Measurements from ENCODE around the gene ARNT2. TPM values are rescaled to one million over a fixed set of nuclear protein-coding genes. Genes with fewer than 3 reads are reported as not detected.

Gene ARNT2
- polyA plus RNA-seq, 1 of the 3 experiments (the other 2 are of a cell fraction) = 17.0 TPM

- peaks cover 0 to 9% of the 10 kb centered on the region in 2 experiments; a peak in 1 of 4 replicates for H3K4me1 ChIP-seq (ENCODE audit: control insufficient read depth in 1 of 2, insufficient read depth in 2 of 2, low read depth in 1 of 2, low read length in 1 of 2)
- no peak overlapping the region for H3K9ac ChIP-seq
- H3K27ac ChIP-seq (ENCODE audit: low read depth in 2 of 2, low read length in 1 of 2) = no peak overlapping the region
- H3K36me3 ChIP-seq (replicated peaks in 1 of 2; ENCODE audit: control insufficient read depth in 1 of 2, insufficient read depth in 2 of 2, low read length in 1 of 2) = peaks cover 0 to 15% of the 10 kb centered on the region in 2 experiments
- no peak overlapping the region for H2AFZ ChIP-seq (ENCODE audit: low read depth)
- no peak for DNase-seq
- WGBS (ENCODE audit: low lambda C conversion rate) = 100% methylated on average over 1 of the region's 1 CpG
- no peaks in the 10 kb centered on the region for H3K79me2 ChIP-seq (ENCODE audit: insufficient read depth)
- H4K20me1 ChIP-seq (ENCODE audit: insufficient read depth) = no peaks in the 10 kb centered on the region
- H3F3A ChIP-seq (replicated peaks; ENCODE audit: insufficient read depth) = no peaks in the 10 kb centered on the region
- CTCF ChIA-PET = interaction anchor here (1.0 to 7.5 kb wide), 4 partner anchors 109 to 404 kb away, joined by 3 to 253 read pairs (median 62); partner anchors contain the start of gene CEMIP
- no peak overlapping the region for H3K4me3 ChIP-seq (ENCODE audit: low read depth in 2 of 2, low read length in 1 of 2)
- TF ChIP-seq ZBTB33 (IDR thresholded peaks at IDR 0.05; ENCODE audit: borderline replicate concordance, low read depth) (no peak), SIN3A (IDR thresholded peaks at IDR 0.05; ENCODE audit: borderline replicate concordance, low read depth, low read length) (no peak), TAF1 (IDR thresholded peaks at IDR 0.05; ENCODE audit: borderline replicate concordance, low read depth, low read length) (no peak), MXI1 (IDR thresholded peaks at IDR 0.05; ENCODE audit: low read depth, low read length) (no peak)
- H3K27me3 ChIP-seq (ENCODE audit: insufficient read depth) = no peaks in the 10 kb centered on the region
- POLR2A ChIA-PET = interaction anchor here (0.6 kb wide), 1 partner anchor 193 kb away, joined by 5 read pairs; no protein-coding TSS in a partner anchor
- H3K4me2 ChIP-seq = no peak overlapping the region
- H3K9me3 ChIP-seq = no peaks in the 10 kb centered on the region
- no peaks in the 10 kb centered on the region for H3K9me2 ChIP-seq
Observed at GRCh38 chr15:80565398-80565797, 161.2 kb downstream of the ARNT2 start.

GRCh38 chr15:80565988-80566387 is 161.8 kb downstream of the ARNT2 start:
- DNase-seq = no peak
- Histone ChIP-seq H3K27ac (ENCODE audit: low read depth in 2 of 2, low read length in 1 of 2) (no peak overlapping the region), H3K9ac (no peak overlapping the region), H3K79me2 (ENCODE audit: insufficient read depth) (no peaks in the 10 kb centered on the region), H3K36me3 (replicated peaks in 1 of 2; ENCODE audit: control insufficient read depth in 1 of 2, insufficient read depth in 2 of 2, low read length in 1 of 2) (peaks cover 0 to 14% of the 10 kb centered on the region in 2 experiments), H3K4me2 (no peak overlapping the region), H3K4me3 (ENCODE audit: low read depth in 2 of 2, low read length in 1 of 2) (no peak overlapping the region), H3F3A (replicated peaks; ENCODE audit: insufficient read depth) (no peaks in the 10 kb centered on the region), H3K9me3 (no peaks in the 10 kb centered on the region), H2AFZ (ENCODE audit: low read depth) (no peak overlapping the region), H3K27me3 (ENCODE audit: insufficient read depth) (no peaks in the 10 kb centered on the region), H3K4me1 (ENCODE audit: control insufficient read depth in 1 of 2, insufficient read depth in 2 of 2, low read depth in 1 of 2, low read length in 1 of 2) (peaks cover 0 to 4% of the 10 kb centered on the region in 2 experiments; a peak in 1 of 4 replicates), H4K20me1 (ENCODE audit: insufficient read depth) (no peaks in the 10 kb centered on the region), H3K9me2 (no peaks in the 10 kb centered on the region)
- ChIA-PET POLR2A (interaction anchor here (0.6 kb wide), 1 partner anchor 192 kb away, joined by 5 read pairs; no protein-coding TSS in a partner anchor), CTCF (interaction anchor here (0.7 to 7.5 kb wide), 9 partner anchors 7 to 403 kb away, joined by 3 to 253 read pairs (median 17); partner anchors contain the start of genes ABHD17C and CEMIP)
- 96% methylated on average over 4 of the region's 4 CpGs for WGBS (ENCODE audit: low lambda C conversion rate)
- no peak for TF ChIP-seq JUND (IDR thresholded peaks at IDR 0.05)
- TF ChIP-seq TAF1 (IDR thresholded peaks at IDR 0.05; ENCODE audit: borderline replicate concordance, low read depth, low read length) = no peak
- TF ChIP-seq CHD2 (IDR thresholded peaks at IDR 0.05; ENCODE audit: low read length, partially characterized antibody) = no peak
- TF ChIP-seq PBX3 (IDR thresholded peaks at IDR 0.05) = no peak
- TF ChIP-seq SIN3A (IDR thresholded peaks at IDR 0.05; ENCODE audit: borderline replicate concordance, low read depth, low read length) = no peak
- TF ChIP-seq RCOR1 (IDR thresholded peaks at IDR 0.05; ENCODE audit: low read length) = no peak
- no peak for TF ChIP-seq REST (IDR thresholded peaks at IDR 0.05; ENCODE audit: low read depth, low read length)
- TF ChIP-seq EP300 (IDR thresholded peaks at IDR 0.05; ENCODE audit: borderline replicate concordance in 1 of 2, low read depth in 1 of 2, low read length in 1 of 2) = no peak
- TF ChIP-seq MXI1 (IDR thresholded peaks at IDR 0.05; ENCODE audit: low read depth, low read length) = no peak
- TF ChIP-seq POLR2AphosphoS5 (IDR thresholded peaks at IDR 0.05; ENCODE audit: low read depth, low read length) = no peak
- TF ChIP-seq FOXJ3 (CRISPR knock-in tag; IDR thresholded peaks at IDR 0.05) = no peak
- no peak for TF ChIP-seq YY1 (IDR thresholded peaks at IDR 0.05; ENCODE audit: low read depth)
- TF ChIP-seq MEF2A (IDR thresholded peaks at IDR 0.05; ENCODE audit: borderline replicate concordance, low read depth) = no peak
- TF ChIP-seq NFIC (IDR thresholded peaks at IDR 0.05; ENCODE audit: borderline replicate concordance) = no peak
- TF ChIP-seq GABPA (IDR thresholded peaks at IDR 0.05; ENCODE audit: low read depth) = no peak
- TF ChIP-seq SMC3 (IDR thresholded peaks at IDR 0.05; ENCODE audit: low read depth, low read length) = no peak
- TF ChIP-seq CTCF (IDR thresholded peaks at IDR 0.05) = no peak
- no peak for TF ChIP-seq GATA2 (CRISPR knock-in tag; IDR thresholded peaks at IDR 0.05)
